ENCODE data around the gene KRR1.
"Not testable (repeated sequence)": the region's sequence is repeated elsewhere in the genome, so short reads cannot be mapped to it uniquely, and the experiment has no call there.

KRR1 gene

DNA sequence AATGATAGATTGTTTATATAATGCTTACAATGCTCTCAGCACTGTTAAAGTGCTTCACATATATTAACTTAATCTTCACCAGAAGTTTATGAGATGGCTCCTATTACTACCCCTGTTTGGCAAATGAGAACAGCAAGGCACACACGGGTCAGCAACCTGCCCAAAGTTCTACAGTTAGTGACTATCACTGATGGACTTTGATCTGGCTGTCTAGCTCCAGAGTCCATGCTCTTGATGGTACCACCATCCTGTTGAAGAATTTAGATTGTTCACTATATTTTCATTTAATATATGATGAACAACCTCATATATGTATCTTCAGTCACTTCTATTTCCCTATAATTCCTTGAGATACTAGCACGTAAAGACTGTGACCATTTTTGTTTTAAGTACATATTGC lies 20.2 kb downstream of the KRR1 start:
- Histone ChIP-seq H3K4me1 (ENCODE audit: control insufficient read depth in 5 of 5, insufficient read depth in 5 of 5, low read length in 5 of 5) (peaks cover 0 to 6% (median 0%) of the 10 kb centered on the region in 5 donors), H3K4me3 (ENCODE audit: low read depth in 1 of 5, low read length in 5 of 5) (no peak overlapping the region), H3K36me3 (ENCODE audit: control insufficient read depth in 5 of 5, insufficient read depth in 5 of 5, low read length in 5 of 5) (peaks cover 4 to 20% (median 9%) of the 10 kb centered on the region in 5 donors), H3K9me3 (ENCODE audit: control insufficient read depth in 5 of 5, low read length in 5 of 5) (no peaks in the 10 kb centered on the region), H3K9ac (ENCODE audit: low read length in 5 of 5) (no peak overlapping the region), H3K27me3 (ENCODE audit: control insufficient read depth in 5 of 5, insufficient read depth in 4 of 5, low read length in 5 of 5) (no peaks in the 10 kb centered on the region), H3K27ac (ENCODE audit: low read depth, low read length) (no peak overlapping the region)

- H3K27ac ChIP-seq (ENCODE audit: low read depth, low read length): no peak overlapping the region
- no peaks in the 10 kb centered on the region for H3K27me3 ChIP-seq (ENCODE audit: control insufficient read depth in 5 of 5, insufficient read depth in 4 of 5, low read length in 5 of 5)
- peaks cover 0 to 10% (median 3%) of the 10 kb centered on the region in 5 donors for H3K36me3 ChIP-seq (ENCODE audit: control insufficient read depth in 5 of 5, insufficient read depth in 5 of 5, low read length in 5 of 5)
- no peaks in the 10 kb centered on the region for H3K9me3 ChIP-seq (ENCODE audit: control insufficient read depth in 5 of 5, low read length in 5 of 5)
- no peak overlapping the region for H3K9ac ChIP-seq (ENCODE audit: low read length in 5 of 5)
- no peak overlapping the region for H3K4me3 ChIP-seq (ENCODE audit: low read depth in 1 of 5, low read length in 5 of 5)
- peaks cover 0 to 6% (median 0%) of the 10 kb centered on the region in 5 donors for H3K4me1 ChIP-seq (ENCODE audit: control insufficient read depth in 5 of 5, insufficient read depth in 5 of 5, low read length in 5 of 5)
These were observed 21.7 kb downstream of the KRR1 start for GRCh38 chr12:75489613-75490210.

DNA sequence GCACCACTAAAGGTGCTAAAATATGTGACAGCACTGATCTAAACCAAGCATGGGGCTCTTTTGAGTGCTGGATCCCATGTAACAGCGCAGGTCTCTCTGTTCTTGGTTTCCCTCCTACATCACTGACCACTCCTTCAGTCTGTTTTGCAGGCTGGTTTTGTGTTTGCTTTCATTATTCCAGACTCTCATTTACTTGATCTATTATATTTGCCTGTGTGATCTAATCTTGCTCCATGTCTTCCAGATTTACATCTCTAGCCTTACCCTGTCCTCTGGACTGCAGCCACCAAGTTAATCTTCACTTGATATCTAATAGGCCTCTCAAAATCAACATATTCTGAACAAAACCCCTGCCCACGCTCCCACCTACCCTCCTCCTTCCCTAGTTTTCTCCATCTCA lies 22.2 kb downstream of the KRR1 start:
- Histone ChIP-seq H3K9ac (ENCODE audit: low read length in 5 of 5) (no peak overlapping the region), H3K27ac (ENCODE audit: low read depth, low read length) (no peak overlapping the region), H3K4me3 (ENCODE audit: low read depth in 1 of 5, low read length in 5 of 5) (no peak overlapping the region), H3K27me3 (ENCODE audit: control insufficient read depth in 5 of 5, insufficient read depth in 4 of 5, low read length in 5 of 5) (no peaks in the 10 kb centered on the region), H3K4me1 (ENCODE audit: control insufficient read depth in 5 of 5, insufficient read depth in 5 of 5, low read length in 5 of 5) (peaks cover 0 to 6% (median 0%) of the 10 kb centered on the region in 5 donors), H3K9me3 (ENCODE audit: control insufficient read depth in 5 of 5, low read length in 5 of 5) (no peaks in the 10 kb centered on the region), H3K36me3 (ENCODE audit: control insufficient read depth in 5 of 5, insufficient read depth in 5 of 5, low read length in 5 of 5) (peaks cover 0 to 5% (median 3%) of the 10 kb centered on the region in 5 donors)

DNA sequence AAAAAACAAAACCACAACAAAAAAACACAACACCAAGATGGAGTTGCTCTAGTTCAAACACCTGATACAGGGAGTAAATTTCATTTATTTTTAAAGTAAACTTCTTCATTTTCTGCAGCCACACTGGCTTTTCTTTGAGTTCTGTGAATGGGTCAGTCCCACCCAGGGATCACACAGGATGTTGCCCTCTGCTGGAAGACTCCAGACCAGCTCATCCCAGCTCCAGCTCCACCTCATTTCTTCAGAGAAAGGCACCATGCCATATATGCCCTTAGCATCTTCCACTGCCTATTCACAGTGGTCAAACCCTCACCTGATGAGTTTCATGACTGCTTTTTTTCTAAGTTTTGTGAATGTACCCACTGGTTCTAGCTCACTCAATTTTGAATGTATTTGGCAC lies 22.9 kb downstream of the KRR1 start:
- Histone ChIP-seq H3K9ac (ENCODE audit: low read length in 5 of 5) (no peak overlapping the region), H3K9me3 (ENCODE audit: control insufficient read depth in 5 of 5, low read length in 5 of 5) (no peaks in the 10 kb centered on the region), H3K4me1 (ENCODE audit: control insufficient read depth in 5 of 5, insufficient read depth in 5 of 5, low read length in 5 of 5) (peaks cover 0 to 6% (median 0%) of the 10 kb centered on the region in 5 donors), H3K27me3 (ENCODE audit: control insufficient read depth in 5 of 5, insufficient read depth in 4 of 5, low read length in 5 of 5) (no peaks in the 10 kb centered on the region), H3K27ac (ENCODE audit: low read depth, low read length) (no peak overlapping the region), H3K4me3 (ENCODE audit: low read depth in 1 of 5, low read length in 5 of 5) (no peak overlapping the region), H3K36me3 (ENCODE audit: control insufficient read depth in 5 of 5, insufficient read depth in 5 of 5, low read length in 5 of 5) (peaks cover 0 to 5% (median 3%) of the 10 kb centered on the region in 5 donors)

DNA sequence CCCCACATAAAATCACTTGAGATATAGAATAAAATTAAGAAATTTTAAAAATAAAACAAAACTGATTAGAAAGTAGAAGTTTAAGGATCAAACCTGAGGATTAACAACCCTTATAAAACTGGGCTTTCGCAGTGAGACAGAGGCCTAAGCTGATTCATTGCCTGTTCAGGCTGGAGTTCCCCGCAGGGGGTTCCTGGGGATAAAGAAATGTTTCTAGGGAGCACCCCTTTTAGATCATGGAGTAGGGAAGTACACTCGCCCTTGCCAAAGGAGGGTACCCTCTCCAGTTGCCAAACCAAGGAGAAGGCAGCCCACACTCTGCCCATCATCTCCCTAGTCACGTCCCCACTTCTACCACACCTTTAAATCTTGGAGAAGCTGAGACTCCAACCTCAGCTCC lies 24.1 kb downstream of the KRR1 start:
- H3K9ac ChIP-seq (ENCODE audit: low read length in 5 of 5): no peak overlapping the region
- H3K27me3 ChIP-seq (ENCODE audit: control insufficient read depth in 5 of 5, insufficient read depth in 4 of 5, low read length in 5 of 5): no peaks in the 10 kb centered on the region
- peaks cover 0 to 9% (median 0%) of the 10 kb centered on the region in 5 donors for H3K4me1 ChIP-seq (ENCODE audit: control insufficient read depth in 5 of 5, insufficient read depth in 5 of 5, low read length in 5 of 5)
- H3K9me3 ChIP-seq (ENCODE audit: control insufficient read depth in 5 of 5, low read length in 5 of 5): no peaks in the 10 kb centered on the region
- H3K27ac ChIP-seq (ENCODE audit: low read depth, low read length): no peak overlapping the region
- no peak overlapping the region for H3K4me3 ChIP-seq (ENCODE audit: low read depth in 1 of 5, low read length in 5 of 5)
- peaks cover 0 to 5% (median 0%) of the 10 kb centered on the region in 5 donors for H3K36me3 ChIP-seq (ENCODE audit: control insufficient read depth in 5 of 5, insufficient read depth in 5 of 5, low read length in 5 of 5)

DNA sequence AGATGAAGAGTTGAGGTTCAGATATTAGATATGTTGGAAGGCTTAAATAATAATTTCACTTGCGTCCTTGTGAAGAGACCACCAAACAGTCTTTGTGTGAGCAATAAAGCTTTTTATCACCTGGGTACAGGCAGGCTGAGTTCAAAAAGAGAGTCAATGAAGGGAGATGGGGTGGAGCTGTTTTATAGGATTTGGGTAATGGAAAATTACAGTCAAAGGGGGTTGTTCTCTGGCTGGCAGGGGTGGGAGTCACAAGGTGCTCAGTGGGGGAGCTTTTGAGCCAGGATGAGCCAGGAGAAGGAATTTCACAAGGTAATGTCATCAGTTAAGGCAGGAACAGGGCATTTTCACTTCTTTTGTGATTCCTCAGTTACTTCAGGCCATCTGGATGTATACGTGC lies 27.0 kb downstream of the KRR1 start:
- H3K9ac ChIP-seq (ENCODE audit: low read length in 5 of 5); H3K27ac ChIP-seq (ENCODE audit: low read depth, low read length); H3K4me3 ChIP-seq (ENCODE audit: low read depth in 1 of 5, low read length in 5 of 5); H3K27me3 ChIP-seq (ENCODE audit: control insufficient read depth in 5 of 5, insufficient read depth in 4 of 5, low read length in 5 of 5); H3K36me3 ChIP-seq (ENCODE audit: control insufficient read depth in 5 of 5, insufficient read depth in 5 of 5, low read length in 5 of 5); H3K9me3 ChIP-seq (ENCODE audit: control insufficient read depth in 5 of 5, low read length in 5 of 5): not testable (repeated sequence)
- peaks cover 0 to 20% (median 7%) of the 10 kb centered on the region in 5 donors for H3K4me1 ChIP-seq (ENCODE audit: control insufficient read depth in 5 of 5, insufficient read depth in 5 of 5, low read length in 5 of 5)

DNA sequence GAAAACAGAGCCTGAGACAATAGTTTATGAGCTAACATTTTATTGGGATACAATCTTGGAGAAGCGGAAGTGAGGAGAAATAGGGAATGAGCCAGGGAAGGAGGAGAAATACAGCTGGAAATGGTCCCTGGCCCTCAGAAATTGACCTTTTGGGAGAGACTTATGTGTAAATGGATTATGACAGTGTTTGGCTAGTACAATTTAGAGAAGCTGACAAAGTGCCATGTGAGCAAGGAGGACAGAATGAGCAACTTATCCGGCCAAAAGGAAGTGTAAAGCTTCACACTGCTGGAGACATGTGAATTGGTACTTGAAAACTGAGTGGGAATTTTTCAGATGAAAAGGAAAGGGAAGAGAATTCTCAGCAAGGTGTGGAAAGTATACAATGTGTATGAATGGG lies 28.0 kb downstream of the KRR1 start:
- H3K36me3 ChIP-seq (ENCODE audit: control insufficient read depth in 5 of 5, insufficient read depth in 5 of 5, low read length in 5 of 5): no peaks in the 10 kb centered on the region
- H3K27me3 ChIP-seq (ENCODE audit: control insufficient read depth in 5 of 5, insufficient read depth in 4 of 5, low read length in 5 of 5): no peaks in the 10 kb centered on the region
- H3K4me1 ChIP-seq (ENCODE audit: control insufficient read depth in 5 of 5, insufficient read depth in 5 of 5, low read length in 5 of 5): peaks cover 0 to 20% (median 7%) of the 10 kb centered on the region in 5 donors
- no peaks in the 10 kb centered on the region for H3K9me3 ChIP-seq (ENCODE audit: control insufficient read depth in 5 of 5, low read length in 5 of 5)
- peak overlapping the region in 1 of 5 donors; percentile 32 for H3K4me3 ChIP-seq (ENCODE audit: low read depth in 1 of 5, low read length in 5 of 5)
- no peak overlapping the region for H3K27ac ChIP-seq (ENCODE audit: low read depth, low read length)
- no peak overlapping the region for H3K9ac ChIP-seq (ENCODE audit: low read length in 5 of 5)

- Histone ChIP-seq H3K36me3 (ENCODE audit: control insufficient read depth in 5 of 5, insufficient read depth in 5 of 5, low read length in 5 of 5) (no peaks in the 10 kb centered on the region), H3K4me1 (ENCODE audit: control insufficient read depth in 5 of 5, insufficient read depth in 5 of 5, low read length in 5 of 5) (peaks cover 0 to 20% (median 10%) of the 10 kb centered on the region in 5 donors), H3K9ac (ENCODE audit: low read length in 5 of 5) (no peak overlapping the region), H3K27me3 (ENCODE audit: control insufficient read depth in 5 of 5, insufficient read depth in 4 of 5, low read length in 5 of 5) (no peaks in the 10 kb centered on the region), H3K9me3 (ENCODE audit: control insufficient read depth in 5 of 5, low read length in 5 of 5) (no peaks in the 10 kb centered on the region), H3K4me3 (ENCODE audit: low read depth in 1 of 5, low read length in 5 of 5) (peak overlapping the region in 3 of 5 donors; percentile 28 to 60 (median 39)), H3K27ac (ENCODE audit: low read depth, low read length) (peak overlapping the region; percentile 81)
These were observed 28.8 kb downstream of the KRR1 start for GRCh38 chr12:75482646-75483045.

GRCh38 chr12:75481774-75482173 lies 29.6 kb downstream of the KRR1 start:
- Histone ChIP-seq H3K9ac (ENCODE audit: low read length in 5 of 5) (peak overlapping the region in 1 of 5 donors; percentile 71), H3K4me3 (ENCODE audit: low read depth in 1 of 5, low read length in 5 of 5) (peak overlapping the region; percentile 39 to 69 (median 60)), H3K9me3 (ENCODE audit: control insufficient read depth in 5 of 5, low read length in 5 of 5) (no peaks in the 10 kb centered on the region), H3K27me3 (ENCODE audit: control insufficient read depth in 5 of 5, insufficient read depth in 4 of 5, low read length in 5 of 5) (no peaks in the 10 kb centered on the region), H3K4me1 (ENCODE audit: control insufficient read depth in 5 of 5, insufficient read depth in 5 of 5, low read length in 5 of 5) (peaks cover 0 to 20% (median 10%) of the 10 kb centered on the region in 5 donors), H3K36me3 (ENCODE audit: control insufficient read depth in 5 of 5, insufficient read depth in 5 of 5, low read length in 5 of 5) (no peaks in the 10 kb centered on the region), H3K27ac (ENCODE audit: low read depth, low read length) (peak overlapping the region; percentile 81)

DNA sequence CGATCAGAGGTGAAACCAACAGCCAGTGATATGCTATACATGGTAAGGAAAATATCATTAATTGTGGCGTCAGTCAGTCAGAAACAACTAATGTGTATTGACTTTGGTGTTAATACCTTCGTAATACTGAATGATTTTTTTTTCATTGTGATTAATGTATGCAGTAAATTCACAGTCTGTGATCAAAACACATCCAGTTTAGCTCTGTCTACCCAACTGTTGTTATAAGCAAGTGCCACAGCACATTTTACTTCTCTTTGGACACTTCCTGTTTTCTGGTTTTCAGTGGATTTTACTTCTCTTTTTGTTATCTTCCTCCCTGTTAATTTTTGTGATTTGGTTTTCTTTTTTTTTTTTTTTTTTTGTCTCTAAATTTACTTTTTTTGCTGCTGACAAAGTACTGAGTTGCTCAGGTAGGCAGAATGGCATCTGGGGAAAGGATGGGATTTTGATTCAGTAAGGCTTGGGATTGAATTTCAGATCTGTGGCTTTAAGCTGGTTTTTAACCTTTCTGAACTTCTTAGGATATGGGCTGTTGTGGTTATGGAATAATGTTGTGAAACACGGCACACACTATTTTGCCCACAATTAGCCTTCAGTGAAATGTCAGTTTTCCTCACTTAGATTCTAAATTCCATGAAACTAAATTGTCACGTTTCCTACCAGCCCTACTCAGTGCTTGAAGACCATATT lies 30.2 kb downstream of the KRR1 start:
- Histone ChIP-seq H3K27ac (ENCODE audit: low read depth, low read length) (peak overlapping the region; percentile 81), H3K27me3 (ENCODE audit: control insufficient read depth in 5 of 5, insufficient read depth in 4 of 5, low read length in 5 of 5) (no peaks in the 10 kb centered on the region), H3K4me1 (ENCODE audit: control insufficient read depth in 5 of 5, insufficient read depth in 5 of 5, low read length in 5 of 5) (peaks cover 0 to 20% (median 10%) of the 10 kb centered on the region in 5 donors), H3K36me3 (ENCODE audit: control insufficient read depth in 5 of 5, insufficient read depth in 5 of 5, low read length in 5 of 5) (no peaks in the 10 kb centered on the region), H3K9me3 (ENCODE audit: control insufficient read depth in 5 of 5, low read length in 5 of 5) (no peaks in the 10 kb centered on the region), H3K9ac (ENCODE audit: low read length in 5 of 5) (peak overlapping the region in 4 of 5 donors; percentile 41 to 72 (median 64)), H3K4me3 (ENCODE audit: low read depth in 1 of 5, low read length in 5 of 5) (peak overlapping the region; percentile 39 to 69 (median 69))
